ENCODE measurements around the gene PLXDC2.

GRCh38 chr10:19952224-19953010 lies 136.2 kb downstream of the PLXDC2 start:
- TF ChIP-seq CTCF (IDR thresholded peaks at IDR 0.05; ENCODE audit: low read length) (no peak), EZH2 (IDR thresholded peaks at IDR 0.05; ENCODE audit: borderline replicate concordance, low read length) (no peak)
